ENCODE results near the gene CD55. TPM values are rescaled to one million over a fixed set of nuclear protein-coding genes. Genes with fewer than 3 reads are reported as not detected.

The CD55 gene
- polyA plus RNA-seq, 1 of the 3 experiments (the other 2 are of a cell fraction): 10.4 TPM

DNA sequence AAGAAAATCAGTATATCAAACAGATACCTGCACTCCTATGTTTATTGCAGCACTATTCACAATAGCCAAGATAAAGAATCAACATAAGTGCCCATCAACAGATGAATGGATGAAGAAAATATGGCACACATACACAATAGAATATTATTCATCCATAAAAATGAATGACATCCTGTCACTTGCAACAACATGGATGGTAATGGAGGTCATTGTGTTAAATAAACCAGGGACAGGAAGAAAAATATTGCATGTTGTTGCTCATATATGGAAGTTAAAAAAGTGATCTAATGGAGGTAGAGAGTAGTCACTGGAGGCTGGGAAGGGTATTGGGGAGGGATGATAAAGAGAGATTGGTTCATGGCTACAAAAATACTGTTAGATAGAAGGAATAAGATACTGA, 67.2 kb downstream of the CD55 start (continued):
- TF ChIP-seq, protein P1, sequence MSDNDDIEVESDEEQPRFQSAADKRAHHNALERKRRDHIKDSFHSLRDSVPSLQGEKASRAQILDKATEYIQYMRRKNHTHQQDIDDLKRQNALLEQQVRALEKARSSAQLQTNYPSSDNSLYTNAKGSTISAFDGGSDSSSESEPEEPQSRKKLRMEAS (IDR thresholded peaks at IDR 0.05; ENCODE audit: low read depth): no peak

DNA sequence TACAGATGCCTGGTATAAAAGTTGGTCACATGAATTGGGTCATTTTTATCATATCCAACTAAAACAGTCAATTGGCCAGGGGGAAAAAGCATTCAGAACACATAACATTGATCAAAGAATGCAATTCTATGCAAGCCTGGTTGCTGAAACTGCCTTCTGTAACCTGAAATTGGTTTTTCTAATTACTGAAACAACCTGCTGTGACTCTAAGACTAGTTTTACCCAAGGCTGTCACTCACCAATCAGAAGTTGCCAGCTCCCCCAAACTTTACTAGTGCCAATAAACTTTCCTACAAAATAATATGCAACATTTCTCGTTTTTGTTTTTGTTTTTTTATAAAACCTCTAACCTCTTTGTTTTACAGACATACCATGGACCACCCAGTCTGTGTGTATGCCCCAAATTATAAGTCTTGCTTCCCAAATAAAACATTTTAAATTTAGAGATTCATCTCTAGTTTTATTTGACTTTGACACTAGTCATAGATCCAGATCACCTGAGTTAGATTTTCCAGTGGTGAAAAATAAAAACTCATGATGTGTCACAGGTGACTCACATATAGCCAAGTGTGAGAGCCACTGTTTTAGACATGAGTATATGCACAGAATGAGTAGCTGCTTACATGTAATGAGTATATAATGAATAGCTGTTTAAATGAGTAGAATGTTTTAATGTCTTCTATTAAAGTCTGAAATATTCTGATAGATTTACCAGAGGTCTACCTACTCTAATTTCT, 68.4 kb downstream of the CD55 start:
- H3F3A ChIP-seq (replicated peaks; ENCODE audit: insufficient read depth): peaks cover 11% of the 10 kb centered on the region
- H3K9ac ChIP-seq: no peak overlapping the region
- H3K9me2 ChIP-seq: no peaks in the 10 kb centered on the region
- TF ChIP-seq RFX5 (IDR thresholded peaks at IDR 0.05; ENCODE audit: low read length): no peak
- peak; percentile 14; the same call in 1 of the 2 replicates for TF ChIP-seq TCF12 (IDR thresholded peaks at IDR 0.05)
- TF ChIP-seq RCOR1 (IDR thresholded peaks at IDR 0.05; ENCODE audit: low read length): no peak
- TF ChIP-seq CHD2 (IDR thresholded peaks at IDR 0.05; ENCODE audit: low read length, partially characterized antibody): no peak
- TF ChIP-seq, protein P2, sequence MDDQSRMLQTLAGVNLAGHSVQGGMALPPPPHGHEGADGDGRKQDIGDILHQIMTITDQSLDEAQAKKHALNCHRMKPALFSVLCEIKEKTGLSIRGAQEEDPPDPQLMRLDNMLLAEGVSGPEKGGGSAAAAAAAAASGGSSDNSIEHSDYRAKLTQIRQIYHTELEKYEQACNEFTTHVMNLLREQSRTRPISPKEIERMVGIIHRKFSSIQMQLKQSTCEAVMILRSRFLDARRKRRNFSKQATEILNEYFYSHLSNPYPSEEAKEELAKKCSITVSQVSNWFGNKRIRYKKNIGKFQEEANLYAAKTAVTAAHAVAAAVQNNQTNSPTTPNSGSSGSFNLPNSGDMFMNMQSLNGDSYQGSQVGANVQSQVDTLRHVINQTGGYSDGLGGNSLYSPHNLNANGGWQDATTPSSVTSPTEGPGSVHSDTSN (IDR thresholded peaks at IDR 0.05): no peak
- TF ChIP-seq, protein P3, sequence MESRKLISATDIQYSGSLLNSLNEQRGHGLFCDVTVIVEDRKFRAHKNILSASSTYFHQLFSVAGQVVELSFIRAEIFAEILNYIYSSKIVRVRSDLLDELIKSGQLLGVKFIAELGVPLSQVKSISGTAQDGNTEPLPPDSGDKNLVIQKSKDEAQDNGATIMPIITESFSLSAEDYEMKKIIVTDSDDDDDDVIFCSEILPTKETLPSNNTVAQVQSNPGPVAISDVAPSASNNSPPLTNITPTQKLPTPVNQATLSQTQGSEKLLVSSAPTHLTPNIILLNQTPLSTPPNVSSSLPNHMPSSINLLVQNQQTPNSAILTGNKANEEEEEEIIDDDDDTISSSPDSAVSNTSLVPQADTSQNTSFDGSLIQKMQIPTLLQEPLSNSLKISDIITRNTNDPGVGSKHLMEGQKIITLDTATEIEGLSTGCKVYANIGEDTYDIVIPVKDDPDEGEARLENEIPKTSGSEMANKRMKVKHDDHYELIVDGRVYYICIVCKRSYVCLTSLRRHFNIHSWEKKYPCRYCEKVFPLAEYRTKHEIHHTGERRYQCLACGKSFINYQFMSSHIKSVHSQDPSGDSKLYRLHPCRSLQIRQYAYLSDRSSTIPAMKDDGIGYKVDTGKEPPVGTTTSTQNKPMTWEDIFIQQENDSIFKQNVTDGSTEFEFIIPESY (IDR thresholded peaks at IDR 0.05; ENCODE audit: borderline replicate concordance, low read depth): no peak
- TF ChIP-seq JUND (IDR thresholded peaks at IDR 0.05): peak; percentile 11; the same call in 1 of the 2 replicates
- no peak for TF ChIP-seq NRF1 (IDR thresholded peaks at IDR 0.05; ENCODE audit: low read depth, low read length)
- no peak for TF ChIP-seq SMC3 (IDR thresholded peaks at IDR 0.05; ENCODE audit: low read depth, low read length)
- TF ChIP-seq FOSL2 (IDR thresholded peaks at IDR 0.05; ENCODE audit: borderline replicate concordance, low read depth): peak; percentile 22; the same call in 1 of the 2 replicates
- no peak for TF ChIP-seq ELF1 (IDR thresholded peaks at IDR 0.05)
- no peak for TF ChIP-seq POLR2AphosphoS5 (IDR thresholded peaks at IDR 0.05; ENCODE audit: low read depth, low read length)
- TF ChIP-seq EZH2phosphoT487 (IDR thresholded peaks at IDR 0.05; ENCODE audit: borderline replicate concordance, low read depth): no peak
- TF ChIP-seq MXI1 (IDR thresholded peaks at IDR 0.05; ENCODE audit: low read depth, low read length): no peak
- no peak for TF ChIP-seq EP300 (IDR thresholded peaks at IDR 0.05; ENCODE audit: borderline replicate concordance in 1 of 2, low read depth in 1 of 2, low read length in 1 of 2)
- no peak for TF ChIP-seq MEF2A (IDR thresholded peaks at IDR 0.05; ENCODE audit: borderline replicate concordance, low read depth)
- TF ChIP-seq GABPA (IDR thresholded peaks at IDR 0.05; ENCODE audit: low read depth): no peak
- TF ChIP-seq RAD21 (IDR thresholded peaks at IDR 0.05; ENCODE audit: low read length): no peak
- TF ChIP-seq, protein P4, sequence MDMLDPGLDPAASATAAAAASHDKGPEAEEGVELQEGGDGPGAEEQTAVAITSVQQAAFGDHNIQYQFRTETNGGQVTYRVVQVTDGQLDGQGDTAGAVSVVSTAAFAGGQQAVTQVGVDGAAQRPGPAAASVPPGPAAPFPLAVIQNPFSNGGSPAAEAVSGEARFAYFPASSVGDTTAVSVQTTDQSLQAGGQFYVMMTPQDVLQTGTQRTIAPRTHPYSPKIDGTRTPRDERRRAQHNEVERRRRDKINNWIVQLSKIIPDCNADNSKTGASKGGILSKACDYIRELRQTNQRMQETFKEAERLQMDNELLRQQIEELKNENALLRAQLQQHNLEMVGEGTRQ (IDR thresholded peaks at IDR 0.05; ENCODE audit: borderline replicate concordance, low read depth, low read length): no peak
- no peaks in the 10 kb centered on the region for H4K20me1 ChIP-seq (ENCODE audit: insufficient read depth)
- ChIA-PET POLR2A (no interaction called here), CTCF (no interaction called here)
- no peak overlapping the region for H3K4me3 ChIP-seq (ENCODE audit: low read depth in 2 of 2, low read length in 1 of 2)
- H3K27ac ChIP-seq (ENCODE audit: low read depth in 2 of 2, low read length in 1 of 2): no peak overlapping the region
- no peaks in the 10 kb centered on the region; a peak in 1 of 4 replicates for H3K4me1 ChIP-seq (ENCODE audit: control insufficient read depth in 1 of 2, insufficient read depth in 2 of 2, low read depth in 1 of 2, low read length in 1 of 2)
- 3% methylated on average over 1 of the region's 1 CpG for WGBS (ENCODE audit: low lambda C conversion rate)
- no peak overlapping the region for H2AFZ ChIP-seq (ENCODE audit: low read depth)
- no peaks in the 10 kb centered on the region for H3K36me3 ChIP-seq (replicated peaks in 1 of 2; ENCODE audit: control insufficient read depth in 1 of 2, insufficient read depth in 2 of 2, low read length in 1 of 2)
- no peaks in the 10 kb centered on the region for H3K79me2 ChIP-seq (ENCODE audit: insufficient read depth)
- H3K27me3 ChIP-seq (ENCODE audit: insufficient read depth): 0 out of 2 replicates have a peak, but pooled peaks cover 2% of the 10 kb centered on the region
- no peaks in the 10 kb centered on the region for H3K9me3 ChIP-seq
- DNase-seq: no peak
- H3K4me2 ChIP-seq: no peak overlapping the region
